Vagina (tissue), 2 donors: Measurements from ENCODE around the gene HOPX. TPM values are rescaled to one million over a fixed set of nuclear protein-coding genes. Genes with fewer than 3 reads are reported as not detected.

ENCODE experiments used
- DNase-seq, 2 donors: peaks; one replicate each; pipeline ENCODE4 v3.0.0-alpha.2; 2017; ENCODE audit errors: extremely low spot score in 2 of 2
- H3K27ac ChIP-seq: fragments of 200-600 bp; sonication (generic); one replicate; pipeline ENCODE4 v1.5.1; 2019
- H3K27me3 ChIP-seq: fragments of 200-600 bp; sonication (generic); one replicate; pipeline ENCODE4 v1.5.1; 2019
- H3K36me3 ChIP-seq, 2 donors: fragments of 200-600 bp; sonication (generic); one replicate each; pipeline ENCODE4 v1.5.1; 2017 to 2019
- H3K4me1 ChIP-seq: fragments of 200-600 bp; sonication (generic); one replicate; pipeline ENCODE4 v1.5.1; 2019
- H3K4me3 ChIP-seq, 2 donors: fragments of 200-600 bp; sonication (generic); 1 replicate in 1 of 2; 2 replicates in 1 of 2; pipeline ENCODE4 v1.5.1; 2016 to 2019
- H3K9me3 ChIP-seq: fragments of 200-600 bp; sonication (generic); one replicate; pipeline ENCODE4 v1.5.1; 2019
- CTCF ChIP-seq, 3 experiments: fragments of 450-650 bp in 2 of 3; fragments of 200-600 bp in 1 of 3; sonication (generic) in 1 of 3; IDR thresholded peaks; one replicate each; pipeline ENCODE4 v1.5.1; 2017 to 2019; ENCODE audit warnings: antibody characterized with exemption in 3 of 3, mild to moderate bottlenecking in 2 of 3, moderate library complexity in 2 of 3
- POLR2A ChIP-seq, 2 donors: fragments of 450-650 bp; IDR thresholded peaks; one replicate each; pipeline ENCODE4 v1.6.1; 2017; ENCODE audit warnings: antibody characterized with exemption in 2 of 2, mild to moderate bottlenecking in 2 of 2, moderate library complexity in 2 of 2
- POLR2AphosphoS5 ChIP-seq, 2 donors: sonication (generic); formaldehyde crosslinking; IDR thresholded peaks; one replicate each; pipeline ENCODE4 v1.9.0; 2017; ENCODE audit warnings: antibody characterized with exemption in 2 of 2, mild to moderate bottlenecking in 2 of 2, low read depth in 1 of 2; ENCODE audit not compliant: insufficient read depth in 1 of 2
- intact Hi-C: fragments of 100-400 bp; cut with DNase I; formaldehyde crosslinking; loops from one replicate; pipeline ENCODE4 v1.15.1; 2023
- total RNA-seq: library from RNA; depleted of rRNA; stranded (reverse); fragments of >200 nt; gene quantifications from one replicate; pipeline ENCODE4 v1.2.3, GENCODE V29; 2016

HOPX gene
- total RNA-seq, 1 donor from 2014 or later, result 112 TPM

DNA sequence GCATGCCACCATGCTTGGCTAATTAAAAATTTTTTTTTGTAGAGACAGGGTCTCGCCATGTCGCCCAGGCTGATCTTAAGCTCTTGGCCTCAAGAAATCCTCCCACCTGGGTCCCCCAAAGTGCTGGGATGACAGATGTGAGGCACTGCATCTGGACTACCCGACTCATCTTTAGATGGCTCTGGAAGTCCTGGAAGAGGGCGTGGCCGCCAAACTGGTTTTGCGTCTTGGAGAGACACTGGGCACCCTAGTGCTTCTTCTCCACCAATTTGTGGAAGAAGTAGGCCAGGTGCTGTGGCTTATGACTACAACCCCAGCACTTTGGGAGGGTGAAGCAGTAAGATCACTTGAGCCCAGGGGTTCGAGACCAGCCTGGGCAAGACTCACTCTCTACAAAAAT lies 47.6 kb downstream of the HOPX start:
- TF ChIP-seq POLR2A (IDR thresholded peaks at IDR 0.05), result no peak
- TF ChIP-seq POLR2AphosphoS5 (IDR thresholded peaks at IDR 0.05; ENCODE audit: insufficient read depth in 1 of 2, low read depth in 1 of 2), result no peak
- TF ChIP-seq CTCF (IDR thresholded peaks at IDR 0.05), result no peak
- Histone ChIP-seq H3K27ac (no peak overlapping the region), H3K4me1 (peaks cover 17% of the 10 kb centered on the region), H3K4me3 (no peak overlapping the region), H3K36me3 (no peaks in the 10 kb centered on the region), H3K27me3 (no peaks in the 10 kb centered on the region), H3K9me3 (no peaks in the 10 kb centered on the region)
- intact Hi-C loops, result no loop called here
- DNase-seq, result no peak

GRCh38 chr4:56630876-56631666 lies 50.0 kb downstream of the HOPX start:
- Histone ChIP-seq H3K27me3 (no peaks in the 10 kb centered on the region), H3K27ac (peak overlapping the region; percentile 19), H3K4me3 (no peak overlapping the region), H3K4me1 (peaks cover 17% of the 10 kb centered on the region), H3K9me3 (peaks cover 3% of the 10 kb centered on the region), H3K36me3 (no peaks in the 10 kb centered on the region)
- intact Hi-C loops, result no loop called here
- peak in 1 of 2 donors; percentile 36 for TF ChIP-seq POLR2AphosphoS5 (IDR thresholded peaks at IDR 0.05; ENCODE audit: insufficient read depth in 1 of 2, low read depth in 1 of 2)
- TF ChIP-seq POLR2A (IDR thresholded peaks at IDR 0.05), result no peak
- TF ChIP-seq CTCF (IDR thresholded peaks at IDR 0.05), result no peak
- no peak for DNase-seq

DNA sequence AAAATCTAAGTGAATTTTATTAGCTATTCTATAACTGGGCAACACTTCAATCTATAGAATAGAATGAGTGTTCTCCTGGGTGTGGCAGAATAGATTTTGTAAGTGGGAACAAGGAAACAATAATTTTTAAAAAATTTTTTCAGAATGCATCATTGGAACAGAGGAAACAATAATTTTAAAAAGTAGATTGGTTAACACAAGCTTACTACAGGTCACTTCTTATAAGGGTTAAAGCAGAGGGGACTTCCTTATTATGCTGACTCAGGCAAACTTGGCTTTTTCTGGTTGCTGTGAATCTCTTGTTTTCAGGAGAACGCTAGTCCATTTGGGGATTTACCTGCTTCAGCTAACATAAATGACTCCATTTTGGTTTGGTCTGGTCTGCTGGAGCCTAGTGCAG lies 52.5 kb downstream of the HOPX start:
- intact Hi-C loops, result no loop called here
- H3K9me3 ChIP-seq, result peaks cover 3% of the 10 kb centered on the region
- no peak overlapping the region for H3K27ac ChIP-seq

DNA sequence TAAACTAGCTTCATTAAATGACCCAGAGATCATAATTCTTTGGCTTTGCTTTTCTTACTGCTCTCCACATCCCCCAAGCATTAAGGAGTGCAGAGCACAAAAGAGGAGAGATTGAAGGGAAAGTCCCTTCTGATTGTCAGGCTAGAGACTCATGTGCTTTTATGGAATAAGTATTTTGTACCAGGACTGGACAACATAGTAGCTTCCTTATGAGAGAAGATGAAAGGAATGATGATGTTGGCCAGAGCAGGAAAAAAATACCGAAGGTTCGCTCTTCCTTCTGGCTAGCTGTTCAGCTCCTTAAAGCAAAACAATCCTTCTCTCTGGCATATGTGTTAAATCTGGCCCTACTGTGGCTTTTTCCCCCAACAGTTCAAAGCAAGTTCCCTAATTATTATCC lies 53.1 kb downstream of the HOPX start:
- Histone ChIP-seq H3K36me3 (no peaks in the 10 kb centered on the region), H3K27ac (peak overlapping the region; percentile 10), H3K9me3 (peaks cover 3% of the 10 kb centered on the region), H3K4me1 (peaks cover 18% of the 10 kb centered on the region), H3K4me3 (no peak overlapping the region), H3K27me3 (no peaks in the 10 kb centered on the region)
- intact Hi-C loops, result no loop called here
- no peak for DNase-seq
- no peak for TF ChIP-seq CTCF (IDR thresholded peaks at IDR 0.05)
- no peak for TF ChIP-seq POLR2AphosphoS5 (IDR thresholded peaks at IDR 0.05; ENCODE audit: insufficient read depth in 1 of 2, low read depth in 1 of 2)
- no peak for TF ChIP-seq POLR2A (IDR thresholded peaks at IDR 0.05)

More for the DNA sequence above, 52.5 kb downstream of the HOPX start:
- TF ChIP-seq CTCF (IDR thresholded peaks at IDR 0.05) (no peak), POLR2A (IDR thresholded peaks at IDR 0.05) (no peak), POLR2AphosphoS5 (IDR thresholded peaks at IDR 0.05; ENCODE audit: insufficient read depth in 1 of 2, low read depth in 1 of 2) (no peak)
- Histone ChIP-seq H3K27me3 (no peaks in the 10 kb centered on the region), H3K36me3 (no peaks in the 10 kb centered on the region), H3K4me3 (no peak overlapping the region), H3K4me1 (peaks cover 17% of the 10 kb centered on the region)
- no peak for DNase-seq

DNA sequence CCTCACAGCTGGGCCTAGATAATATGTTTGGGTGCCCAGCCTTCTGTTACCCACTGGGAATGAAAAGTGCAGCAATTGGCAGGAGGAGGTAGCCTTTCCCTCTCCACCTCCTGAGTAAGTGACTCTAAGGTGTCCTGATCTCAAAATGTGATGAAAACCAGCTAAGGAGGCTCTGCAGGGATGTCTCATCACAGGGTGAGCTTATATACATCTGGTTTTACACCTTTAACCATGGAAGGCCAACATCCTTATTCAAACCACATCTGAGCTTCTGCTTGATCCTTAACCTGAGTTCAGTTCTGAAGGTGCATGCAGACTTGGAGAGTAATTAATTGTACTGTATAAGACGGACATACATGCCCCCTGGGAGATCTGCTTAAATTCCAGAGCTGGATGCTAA lies 53.7 kb downstream of the HOPX start:
- TF ChIP-seq POLR2A (IDR thresholded peaks at IDR 0.05), result no peak
- peak overlapping the region; percentile 10 for H3K27ac ChIP-seq
- intact Hi-C loops, result no loop called here
- H3K4me1 ChIP-seq, result peaks cover 24% of the 10 kb centered on the region
- H3K27me3 ChIP-seq, result no peaks in the 10 kb centered on the region
- no peak overlapping the region for H3K4me3 ChIP-seq
- peaks cover 3% of the 10 kb centered on the region for H3K9me3 ChIP-seq
- no peak for DNase-seq
- H3K36me3 ChIP-seq, result no peaks in the 10 kb centered on the region
